Measurements from ENCODE around the gene ACOX3.

The ACOX3 gene

GRCh38 chr4:8385611-8386010 lies 54.9 kb downstream of the ACOX3 start:
- no peak for DNase-seq

- DNase-seq = no peak
Measured at GRCh38 chr4:8385106-8385505, 55.4 kb downstream of the ACOX3 start.

GRCh38 chr4:8384397-8385060 lies 56.0 kb downstream of the ACOX3 start:
- no peak for DNase-seq

GRCh38 chr4:8383451-8384160 lies 56.9 kb downstream of the ACOX3 start:
- DNase-seq = peak; percentile 72

- no peak for DNase-seq
Measured at GRCh38 chr4:8383016-8383415, 57.5 kb downstream of the ACOX3 start.

GRCh38 chr4:8381814-8382581 lies 58.5 kb downstream of the ACOX3 start:
- DNase-seq = no peak

- DNase-seq = no peak
Measured at GRCh38 chr4:8380511-8381415, 59.8 kb downstream of the ACOX3 start.

- DNase-seq = no peak
Measured at GRCh38 chr4:8379771-8380170, 60.8 kb downstream of the ACOX3 start.

- no peak for DNase-seq
Measured at GRCh38 chr4:8379281-8379680, 61.2 kb downstream of the ACOX3 start.

GRCh38 chr4:8378776-8379175 lies 61.7 kb downstream of the ACOX3 start:
- DNase-seq = no peak

GRCh38 chr4:8378101-8378724 lies 62.3 kb downstream of the ACOX3 start:
- no peak for DNase-seq

- DNase-seq = no peak
Measured at GRCh38 chr4:8377103-8378075, 63.1 kb downstream of the ACOX3 start.

- DNase-seq = no peak
Measured at GRCh38 chr4:8376361-8377102, 64.0 kb downstream of the ACOX3 start.

GRCh38 chr4:8374851-8375649 lies 65.5 kb downstream of the ACOX3 start:
- DNase-seq = no peak

- DNase-seq = no peak
Measured at GRCh38 chr4:8373973-8374545, 66.5 kb downstream of the ACOX3 start.

GRCh38 chr4:8373270-8373972 lies 67.1 kb downstream of the ACOX3 start:
- no peak for DNase-seq

GRCh38 chr4:8372506-8372905 lies 68.0 kb downstream of the ACOX3 start:
- no peak for DNase-seq

GRCh38 chr4:8371596-8371995 lies 68.9 kb downstream of the ACOX3 start:
- no peak for DNase-seq

Measured in islet precursor cell (in vitro differentiated cells).